Glutamatergic neuron (in vitro differentiated cells): Measurements from ENCODE around the gene CCDC141. TPM values are rescaled to one million over a fixed set of nuclear protein-coding genes. Genes with fewer than 3 reads are reported as not detected.

Experiments used
- DNase-seq: peaks from one replicate; pipeline ENCODE4 v3.0.0; 2022
- H3K27ac Mint-ChIP-seq: one replicate; pipeline ENCODE4 v1.8.0; 2020; ENCODE audit warnings: mild to moderate bottlenecking, mixed read lengths, inconsistent platforms; ENCODE audit not compliant: unreplicated experiment
- H3K27me3 Mint-ChIP-seq: one replicate; pipeline ENCODE4 v1.8.0; 2020; ENCODE audit warnings: mild to moderate bottlenecking, moderate library complexity, mixed read lengths, inconsistent platforms; ENCODE audit not compliant: unreplicated experiment
- H3K36me3 Mint-ChIP-seq: one replicate; pipeline ENCODE4 v1.8.0; 2020; ENCODE audit warnings: mild to moderate bottlenecking, mixed read lengths, inconsistent platforms; ENCODE audit not compliant: unreplicated experiment
- H3K4me1 Mint-ChIP-seq: one replicate; pipeline ENCODE4 v1.8.0; 2020; ENCODE audit warnings: mild to moderate bottlenecking, low read depth, mixed read lengths, inconsistent platforms; ENCODE audit not compliant: unreplicated experiment
- H3K4me3 Mint-ChIP-seq: one replicate; pipeline ENCODE4 v1.8.0; 2020; ENCODE audit warnings: mild to moderate bottlenecking, mixed read lengths, inconsistent platforms; ENCODE audit not compliant: unreplicated experiment
- H3K9me3 Mint-ChIP-seq: one replicate; pipeline ENCODE4 v1.8.0; 2020; ENCODE audit warnings: mild to moderate bottlenecking, moderate library complexity, mixed read lengths, inconsistent platforms; ENCODE audit not compliant: unreplicated experiment
- CTCF ChIP-seq: fragments of 200-600 bp; sonication (generic); IDR thresholded peaks from one replicate; pipeline ENCODE4 v1.5.0; 2021; ENCODE audit not compliant: partially characterized antibody, unreplicated experiment
- total RNA-seq: library from RNA; stranded (reverse); fragmentation: NEBNext Ultra II Directional; extraction: Animal tissue kit (Norgen Biotek cat#: 25700); gene quantifications from one replicate; pipeline ENCODE4 v1.2.1, GENCODE V29; 2021; ENCODE audit not compliant: unreplicated experiment

The CCDC141 gene
- total RNA-seq, 1 donor from 2014 or later = 0.51 TPM

GRCh38 chr2:178787155-178787554, 262.8 kb downstream of the CCDC141 start:
- Mint-ChIP-seq H3K4me1 (no peaks in the 10 kb centered on the region), H3K9me3 (no peaks in the 10 kb centered on the region), H3K27ac (no peak overlapping the region), H3K27me3 (no peaks in the 10 kb centered on the region), H3K36me3 (no peaks in the 10 kb centered on the region), H3K4me3 (no peak overlapping the region)
- DNase-seq = no peak
- no peak for TF ChIP-seq CTCF

GRCh38 chr2:178783889-178784288, 266.0 kb downstream of the CCDC141 start:
- Mint-ChIP-seq H3K4me1 (no peaks in the 10 kb centered on the region), H3K27ac (no peak overlapping the region), H3K36me3 (no peaks in the 10 kb centered on the region), H3K27me3 (no peaks in the 10 kb centered on the region), H3K4me3 (no peak overlapping the region), H3K9me3 (no peaks in the 10 kb centered on the region)
- TF ChIP-seq CTCF = no peak
- DNase-seq = no peak

GRCh38 chr2:178782236-178782635, 267.7 kb downstream of the CCDC141 start:
- H3K27ac Mint-ChIP-seq = no peak overlapping the region
- H3K36me3 Mint-ChIP-seq = no peaks in the 10 kb centered on the region
- H3K9me3 Mint-ChIP-seq = no peaks in the 10 kb centered on the region
- H3K4me3 Mint-ChIP-seq = no peak overlapping the region
- no peaks in the 10 kb centered on the region for H3K4me1 Mint-ChIP-seq
- DNase-seq = no peak
- TF ChIP-seq CTCF = no peak
- no peaks in the 10 kb centered on the region for H3K27me3 Mint-ChIP-seq

Other genes with a start within 250 kb of the CCDC141 start
- 0.34 TPM for gene TTN, start 242.7 kb downstream of the CCDC141 start, total RNA-seq
- gene SESTD1, start 214.7 kb upstream of the CCDC141 start, total RNA-seq = 152 TPM